Loucy (cell line): ENCODE measurements around the gene ASB13.
A peak's percentile ranks its signal among the peaks of the same experiment; 100 is the strongest.

ENCODE experiments used
- H2AFZ ChIP-seq: fragments of 200-600 bp; sonication (generic); 2 replicates; pipeline ENCODE4 v1.6.0; 2016; ENCODE audit warnings: antibody characterized with exemption, mild to moderate bottlenecking, low read length, moderate library complexity
- H3F3A ChIP-seq: fragments of 200-600 bp; 2 replicates; pipeline ENCODE4 v1.6.0; 2016; ENCODE audit warnings: antibody characterized with exemption, low read depth, mild to moderate bottlenecking
- H3K27me3 ChIP-seq: fragments of 200-600 bp; sonication (generic); 2 replicates; pipeline ENCODE4 v1.6.1; 2014; ENCODE audit warnings: low read length, mild to moderate bottlenecking; ENCODE audit not compliant: insufficient read depth, poor library complexity, severe bottlenecking
- H3K36me3 ChIP-seq: fragments of 200-600 bp; sonication (generic); 2 replicates; pipeline ENCODE4 v1.6.1; 2016; ENCODE audit warnings: low read length; ENCODE audit not compliant: insufficient read depth
- H3K4me1 ChIP-seq: fragments of 200-600 bp; sonication (generic); 2 replicates; pipeline ENCODE4 v1.5.1; 2014; ENCODE audit warnings: low read length, mild to moderate bottlenecking; ENCODE audit not compliant: insufficient read depth, poor library complexity, severe bottlenecking
- H3K4me2 ChIP-seq: fragments of 200-600 bp; sonication (generic); 2 replicates; pipeline ENCODE4 v1.6.0; 2014; ENCODE audit warnings: antibody characterized with exemption, low read length, low read depth, mild to moderate bottlenecking; ENCODE audit not compliant: poor library complexity, severe bottlenecking
- H3K4me3 ChIP-seq: fragments of 200-600 bp; sonication (generic); 2 replicates; pipeline ENCODE4 v1.5.1; 2014; ENCODE audit warnings: low read length, mild to moderate bottlenecking, mixed read lengths; ENCODE audit not compliant: poor library complexity, severe bottlenecking
- H3K79me2 ChIP-seq: fragments of 200-600 bp; sonication (generic); 2 replicates; pipeline ENCODE4 v1.6.1; 2014; ENCODE audit warnings: low read length; ENCODE audit not compliant: insufficient read depth
- H3K9ac ChIP-seq: fragments of 200-600 bp; sonication (generic); 2 replicates; pipeline ENCODE4 v1.6.0; 2014; ENCODE audit warnings: mild to moderate bottlenecking, low read depth, low read length, moderate library complexity; ENCODE audit not compliant: poor library complexity, severe bottlenecking
- H3K9me2 ChIP-seq: fragments of 200-600 bp; sonication (generic); replicated peaks from 2 replicates; pipeline ENCODE4 v1.6.1; 2016; ENCODE audit warnings: low read depth, low read length, mixed read lengths
- H3K9me3 ChIP-seq: fragments of 200-600 bp; sonication (generic); 2 replicates; pipeline ENCODE4 v1.6.1; 2014; ENCODE audit warnings: mild to moderate bottlenecking, antibody characterized with exemption, low read length, low read depth; ENCODE audit not compliant: insufficient read depth
- H4K20me1 ChIP-seq: fragments of 200-600 bp; sonication (generic); 2 replicates; pipeline ENCODE4 v1.6.0; 2014; ENCODE audit warnings: antibody characterized with exemption, low read length, mild to moderate bottlenecking; ENCODE audit not compliant: insufficient read depth, poor library complexity, severe bottlenecking
- EZH2phosphoT487 ChIP-seq: fragments of 200-600 bp; IDR thresholded peaks from 2 replicates; pipeline ENCODE4 v1.6.1; 2018; ENCODE audit warnings: antibody characterized with exemption, mild to moderate bottlenecking, moderate library complexity, borderline replicate concordance
- TF ChIP-seq, protein P1 (sequence below): fragments of 200-600 bp; sonication (generic); conservative IDR thresholded peaks from 2 replicates; pipeline ENCODE4 v1.5.1; 2014; ENCODE audit warnings: mild to moderate bottlenecking, antibody characterized with exemption, low read length

The ASB13 gene

DNA sequence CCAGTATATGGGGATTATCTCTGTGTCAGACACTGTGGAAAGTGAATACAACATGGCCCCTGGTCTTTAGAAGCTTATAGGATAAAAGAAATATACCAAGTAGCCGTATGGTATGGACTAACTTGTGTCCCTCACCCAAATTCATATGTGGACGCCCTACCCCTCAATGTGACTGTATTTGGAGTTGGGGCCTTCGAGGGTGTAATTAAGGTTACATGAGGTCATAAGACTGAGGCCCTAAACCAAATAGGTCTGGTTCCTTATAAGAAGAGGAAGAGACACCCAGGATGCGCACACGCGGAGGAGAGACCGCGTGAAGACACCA lies 36.3 kb downstream of the ASB13 start:
- H4K20me1 ChIP-seq, result no peaks in the 10 kb centered on the region
- no peaks in the 10 kb centered on the region for H3K27me3 ChIP-seq
- TF ChIP-seq, protein P1, sequence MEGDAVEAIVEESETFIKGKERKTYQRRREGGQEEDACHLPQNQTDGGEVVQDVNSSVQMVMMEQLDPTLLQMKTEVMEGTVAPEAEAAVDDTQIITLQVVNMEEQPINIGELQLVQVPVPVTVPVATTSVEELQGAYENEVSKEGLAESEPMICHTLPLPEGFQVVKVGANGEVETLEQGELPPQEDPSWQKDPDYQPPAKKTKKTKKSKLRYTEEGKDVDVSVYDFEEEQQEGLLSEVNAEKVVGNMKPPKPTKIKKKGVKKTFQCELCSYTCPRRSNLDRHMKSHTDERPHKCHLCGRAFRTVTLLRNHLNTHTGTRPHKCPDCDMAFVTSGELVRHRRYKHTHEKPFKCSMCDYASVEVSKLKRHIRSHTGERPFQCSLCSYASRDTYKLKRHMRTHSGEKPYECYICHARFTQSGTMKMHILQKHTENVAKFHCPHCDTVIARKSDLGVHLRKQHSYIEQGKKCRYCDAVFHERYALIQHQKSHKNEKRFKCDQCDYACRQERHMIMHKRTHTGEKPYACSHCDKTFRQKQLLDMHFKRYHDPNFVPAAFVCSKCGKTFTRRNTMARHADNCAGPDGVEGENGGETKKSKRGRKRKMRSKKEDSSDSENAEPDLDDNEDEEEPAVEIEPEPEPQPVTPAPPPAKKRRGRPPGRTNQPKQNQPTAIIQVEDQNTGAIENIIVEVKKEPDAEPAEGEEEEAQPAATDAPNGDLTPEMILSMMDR, result no peak
- TF ChIP-seq EZH2phosphoT487, result no peak
- H3K4me1 ChIP-seq, result peaks cover 22% of the 10 kb centered on the region
- no peaks in the 10 kb centered on the region for H3K9me2 ChIP-seq
- no peak overlapping the region for H2AFZ ChIP-seq
- H3K79me2 ChIP-seq, result no peaks in the 10 kb centered on the region
- no peak overlapping the region for H3K4me2 ChIP-seq
- no peaks in the 10 kb centered on the region for H3F3A ChIP-seq
- no peak overlapping the region for H3K9ac ChIP-seq
- no peak overlapping the region for H3K4me3 ChIP-seq
- H3K36me3 ChIP-seq, result no peaks in the 10 kb centered on the region
- H3K9me3 ChIP-seq, result no peaks in the 10 kb centered on the region

DNA sequence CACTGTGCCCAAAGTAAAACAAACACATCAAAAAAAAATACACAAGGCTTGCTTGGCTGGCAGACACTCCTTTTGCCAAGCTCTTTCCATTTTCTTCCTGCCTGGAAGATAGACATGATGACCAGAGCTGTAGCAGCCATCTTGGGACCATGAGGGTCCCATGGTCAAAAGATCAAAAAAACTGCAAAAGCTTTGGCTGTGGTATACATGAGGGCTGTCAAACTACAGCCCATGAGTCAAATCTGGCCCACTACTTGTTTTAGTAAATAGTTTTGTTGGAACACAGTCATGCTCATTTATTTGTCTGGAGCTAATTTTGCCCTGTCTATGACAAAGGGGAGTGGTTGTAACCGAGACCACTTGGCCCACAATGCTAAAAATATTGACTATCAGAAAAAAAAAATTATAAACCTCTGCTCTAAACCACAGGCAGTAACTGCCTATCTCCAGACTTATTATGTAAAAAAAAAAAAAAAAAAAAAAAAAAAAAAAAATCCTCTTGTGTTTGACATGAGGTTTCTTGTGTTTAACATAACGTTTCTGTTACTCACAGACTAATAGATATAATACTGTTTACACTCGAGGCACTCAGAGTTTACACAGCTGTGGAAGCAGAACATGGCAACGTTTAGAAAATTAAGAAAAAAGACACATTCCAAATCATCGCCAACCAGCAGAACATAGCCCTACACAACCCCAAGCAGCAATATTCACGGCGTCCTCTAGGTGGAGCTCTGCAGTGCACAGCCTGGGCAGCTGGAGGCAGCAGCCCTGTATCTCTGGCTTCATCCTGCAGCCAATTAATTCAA lies 36.9 kb downstream of the ASB13 start:
- no peaks in the 10 kb centered on the region for H3K9me3 ChIP-seq
- no peaks in the 10 kb centered on the region for H3K27me3 ChIP-seq
- peak overlapping the region; percentile 30 for H3K4me3 ChIP-seq
- no peaks in the 10 kb centered on the region for H3K9me2 ChIP-seq
- no peaks in the 10 kb centered on the region for H3F3A ChIP-seq
- H3K9ac ChIP-seq, result peak overlapping the region; percentile 46
- TF ChIP-seq, protein P1, result peak; percentile 98
- TF ChIP-seq EZH2phosphoT487, result no peak
- H2AFZ ChIP-seq, result peak overlapping the region; percentile 40
- H3K79me2 ChIP-seq, result no peaks in the 10 kb centered on the region
- H3K4me1 ChIP-seq, result peaks cover 22% of the 10 kb centered on the region
- no peaks in the 10 kb centered on the region for H3K36me3 ChIP-seq
- H4K20me1 ChIP-seq, result no peaks in the 10 kb centered on the region
- peak overlapping the region; percentile 56 for H3K4me2 ChIP-seq

DNA sequence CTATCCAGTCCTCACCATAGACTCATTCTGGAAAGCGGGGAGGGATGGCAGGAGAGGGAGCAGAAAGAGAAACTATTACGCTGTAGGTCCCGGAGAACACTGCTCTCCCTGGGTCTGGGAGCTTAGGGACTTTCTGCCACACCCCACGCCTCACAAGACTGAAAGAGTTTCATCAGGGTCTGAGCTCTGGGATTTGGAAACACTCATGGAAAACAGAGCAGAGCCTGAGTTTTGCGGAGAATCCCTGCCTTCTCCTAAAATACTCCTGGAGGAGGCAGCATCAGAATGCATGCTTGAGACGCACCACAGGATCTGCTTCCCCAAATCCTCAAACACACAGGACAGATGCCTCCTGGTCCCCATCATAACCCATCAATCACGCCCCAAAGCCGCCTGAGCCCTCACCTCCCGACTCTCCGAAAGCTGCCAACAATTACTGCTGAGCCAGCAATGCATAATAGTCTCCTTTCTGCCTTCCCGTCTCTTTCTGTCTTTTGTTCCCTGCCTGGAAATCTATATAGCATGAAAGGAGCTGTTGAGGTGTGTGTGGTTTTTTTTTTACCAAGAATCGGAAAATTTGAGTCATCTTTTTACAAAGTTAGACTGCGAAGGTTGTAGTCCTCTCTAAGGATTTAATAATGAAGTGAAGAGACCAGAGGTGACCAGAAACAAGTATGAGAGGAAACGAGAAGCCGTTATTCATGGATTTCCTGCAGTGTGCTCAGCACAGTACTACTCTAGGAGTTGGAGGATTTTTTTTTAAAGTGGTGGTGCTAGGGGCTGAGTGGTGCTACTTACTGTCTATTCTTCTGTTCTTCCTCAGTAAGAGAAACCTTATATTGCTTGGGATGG lies 37.7 kb downstream of the ASB13 start:
- peak overlapping the region; percentile 46 for H3K9ac ChIP-seq
- no peaks in the 10 kb centered on the region for H3K9me3 ChIP-seq
- H3K79me2 ChIP-seq, result no peaks in the 10 kb centered on the region
- H3K27me3 ChIP-seq, result no peaks in the 10 kb centered on the region
- no peaks in the 10 kb centered on the region for H3F3A ChIP-seq
- H3K36me3 ChIP-seq, result no peaks in the 10 kb centered on the region
- TF ChIP-seq, protein P1, result no peak
- TF ChIP-seq EZH2phosphoT487, result no peak
- peak overlapping the region; percentile 40 for H2AFZ ChIP-seq
- peak overlapping the region; percentile 56 for H3K4me2 ChIP-seq
- H4K20me1 ChIP-seq, result no peaks in the 10 kb centered on the region
- H3K9me2 ChIP-seq, result no peaks in the 10 kb centered on the region
- peak overlapping the region; percentile 27 for H3K4me3 ChIP-seq
- peaks cover 22% of the 10 kb centered on the region for H3K4me1 ChIP-seq
